GM12878 (cell line): ENCODE data around the gene LCN9. TPM values are rescaled to one million over a fixed set of nuclear protein-coding genes. Genes with fewer than 3 reads are reported as not detected.

Source experiments
- ATAC-seq: fragments of 200-7000 bp; cut with Tn5 transposase; 3 replicates; pipeline ENCODE4 v1.9.1; 2020; ENCODE audit warnings: mild to moderate bottlenecking, moderate library complexity
- BruUV-seq: library from RNA; stranded (reverse); fragments of 400-500 nt; replicated peaks from 2 replicates; lab custom pipeline; 2021; lab: Mats Ljungman, UMichigan
- CTCF ChIA-PET: fragments of 300-600 bp; sonication (Branson Sonifier 250); formaldehyde crosslinking; extraction: SDS; loops from one replicate; lab custom pipeline; 2021; ENCODE audit warnings: inconsistent platforms; lab: Yijun Ruan, JAX
- POLR2A ChIA-PET: fragments of 350-600 bp; formaldehyde crosslinking; extraction: SDS; loops from one replicate; lab custom pipeline; 2021; ENCODE audit warnings: inconsistent platforms; lab: Charles Lee
- RAD21 ChIA-PET: fragments of 300-600 bp; sonication (Branson Sonifier 250); formaldehyde crosslinking; loops from one replicate; lab custom pipeline; 2023; ENCODE audit warnings: antibody characterized with exemption; ENCODE audit not compliant: unreplicated experiment; lab: Charles Lee
- SMC1A ChIA-PET: fragments of 300-600 bp; sonication (Branson Sonifier 250); formaldehyde crosslinking; loops from one replicate; lab custom pipeline; 2023; ENCODE audit not compliant: unreplicated experiment, uncharacterized antibody; lab: Charles Lee
- DNase-seq: peaks from one replicate; pipeline ENCODE4 v3.0.0-alpha.2; 2011; ENCODE audit warnings: low read depth, low spot score
- FAIRE-seq: peaks from 3 replicates; lab custom pipeline; 2011; peaks lifted over from hg19 to GRCh38; lab: Jason Lieb, UNC
- H2AFZ ChIP-seq: 2 replicates; pipeline ENCODE4 v1.6.0; 2011; ENCODE audit warnings: low read depth, low read length, control low read depth; ENCODE audit not compliant: control insufficient read depth
- H3K27ac ChIP-seq: 2 replicates; pipeline ENCODE4 v1.5.1; 2011; ENCODE audit warnings: control low read depth; ENCODE audit not compliant: control insufficient read depth, insufficient read depth
- H3K27me3 ChIP-seq, 2 experiments: replicated peaks in 1 of 2; 2 replicates each; pipeline versions ENCODE4 v1.6.0 to v1.6.1; 2011; ENCODE audit warnings: low read length in 1 of 2; ENCODE audit not compliant: control insufficient read depth in 2 of 2, insufficient read depth in 2 of 2
- H3K36me3 ChIP-seq, 2 experiments: 2 replicates each; pipeline ENCODE4 v1.5.1; 2011; ENCODE audit warnings: low read length in 1 of 2; ENCODE audit not compliant: control insufficient read depth in 2 of 2, insufficient read depth in 2 of 2
- H3K4me1 ChIP-seq: 2 replicates; pipeline ENCODE4 v1.6.1; 2011; ENCODE audit warnings: mild to moderate bottlenecking, low read length, moderate library complexity, mixed read lengths; ENCODE audit not compliant: control insufficient read depth, insufficient read depth
- H3K4me2 ChIP-seq: 2 replicates; pipeline ENCODE4 v1.6.0; 2011; ENCODE audit warnings: control low read depth; ENCODE audit not compliant: control insufficient read depth, insufficient read depth
- H3K4me3 ChIP-seq: fragments of 200-600 bp; sonication (generic); 2 replicates; pipeline ENCODE4 v1.5.1; 2016
- H3K79me2 ChIP-seq: 2 replicates; pipeline ENCODE4 v1.6.0; 2011; ENCODE audit warnings: low read length; ENCODE audit not compliant: control insufficient read depth, insufficient read depth
- H3K9ac ChIP-seq: 2 replicates; pipeline ENCODE4 v1.8.0; 2011; ENCODE audit warnings: low read length, control low read depth, mixed read lengths; ENCODE audit not compliant: control insufficient read depth, insufficient read depth
- H3K9me3 ChIP-seq: replicated peaks from 3 replicates; pipeline ENCODE4 v1.5.1; 2011; ENCODE audit warnings: mild to moderate bottlenecking, low read length; ENCODE audit not compliant: control insufficient read depth, insufficient read depth
- H4K20me1 ChIP-seq: 2 replicates; pipeline ENCODE4 v1.6.0; 2011; ENCODE audit not compliant: control insufficient read depth, insufficient read depth
- ATF2 ChIP-seq: IDR thresholded peaks from 2 replicates; pipeline ENCODE4 v1.6.1; 2012; ENCODE audit warnings: low read length, inconsistent platforms
- CBX3 ChIP-seq: fragments of 200-600 bp; sonication (generic); IDR thresholded peaks from 2 replicates; pipeline ENCODE4 v1.6.1; 2016; ENCODE audit warnings: low read depth, borderline replicate concordance
- CEBPB ChIP-seq, 2 experiments: fragments of 150-350 bp in 1 of 2; IDR thresholded peaks; 2 replicates each; pipeline ENCODE4 v1.6.1; 2012 to 2014; ENCODE audit warnings: low read depth in 2 of 2, low read length in 2 of 2, borderline replicate concordance in 1 of 2, inconsistent platforms in 1 of 2
- CREM ChIP-seq: IDR thresholded peaks from 2 replicates; pipeline ENCODE4 v1.6.1; 2014; ENCODE audit warnings: antibody characterized with exemption, low read depth
- ESRRA ChIP-seq: IDR thresholded peaks from 2 replicates; pipeline ENCODE4 v1.6.1; 2012; ENCODE audit warnings: mild to moderate bottlenecking, low read length, improper control_type of control experiment
- HSF1 ChIP-seq: fragments of 150-350 bp; IDR thresholded peaks from 2 replicates; pipeline ENCODE4 v1.6.1; 2014; ENCODE audit warnings: mild to moderate bottlenecking, low read depth, low read length
- JUNB ChIP-seq: IDR thresholded peaks from 2 replicates; pipeline ENCODE4 v1.6.1; 2016; ENCODE audit warnings: antibody characterized with exemption, mild to moderate bottlenecking
- KDM1A ChIP-seq: fragments of 200-600 bp; sonication (generic); IDR thresholded peaks from 2 replicates; pipeline ENCODE4 v1.6.1; 2016; ENCODE audit warnings: borderline replicate concordance
- KLF5 ChIP-seq: fragments of 450-650 bp; IDR thresholded peaks from 2 replicates; pipeline ENCODE4 v1.6.1; 2014; ENCODE audit warnings: mild to moderate bottlenecking; ENCODE audit not compliant: partially characterized antibody
- MLLT1 ChIP-seq: fragments of 450-650 bp; IDR thresholded peaks from 2 replicates; pipeline ENCODE4 v1.6.1; 2016; ENCODE audit warnings: mild to moderate bottlenecking
- MTA3 ChIP-seq: IDR thresholded peaks from 2 replicates; pipeline ENCODE4 v1.6.1; 2012; ENCODE audit warnings: low read length, inconsistent platforms, borderline replicate concordance
- MYC ChIP-seq: IDR thresholded peaks from 2 replicates; pipeline ENCODE4 v1.6.1; 2011; ENCODE audit warnings: mild to moderate bottlenecking, low read length, moderate library complexity, inconsistent platforms; ENCODE audit not compliant: insufficient read depth, insufficient replicate concordance, insufficient read length, severe bottlenecking
- NR2C1 ChIP-seq: fragments of 450-650 bp; IDR thresholded peaks from 2 replicates; pipeline ENCODE4 v1.6.1; 2017; ENCODE audit warnings: antibody characterized with exemption, mild to moderate bottlenecking, moderate library complexity
- PML ChIP-seq: IDR thresholded peaks from 2 replicates; pipeline ENCODE4 v1.6.1; 2012; ENCODE audit warnings: low read length, inconsistent platforms
- POLR2A ChIP-seq: IDR thresholded peaks from 2 replicates; pipeline ENCODE4 v1.6.1; 2011; ENCODE audit warnings: low read depth, mild to moderate bottlenecking, low read length
- POLR2AphosphoS5 ChIP-seq: IDR thresholded peaks from 2 replicates; pipeline ENCODE4 v1.6.1; 2011; ENCODE audit warnings: mild to moderate bottlenecking, low read length, inconsistent platforms
- RBBP5 ChIP-seq: fragments of 200-600 bp; sonication (generic); conservative IDR thresholded peaks from 2 replicates; pipeline ENCODE4 v1.6.1; 2016
- RFX5 ChIP-seq: IDR thresholded peaks from 2 replicates; pipeline ENCODE4 v1.6.1; 2011; ENCODE audit warnings: low read depth, low read length, improper control_type of control experiment
- STAT3 ChIP-seq: IDR thresholded peaks from 2 replicates; pipeline ENCODE4 v1.6.1; 2011; ENCODE audit warnings: low read depth, low read length, improper control_type of control experiment
- SUPT20H ChIP-seq: IDR thresholded peaks from 2 replicates; pipeline ENCODE4 v1.6.1; 2011; ENCODE audit warnings: low read depth, mild to moderate bottlenecking, low read length, moderate library complexity, borderline replicate concordance; ENCODE audit not compliant: control insufficient read depth
- TAF1 ChIP-seq: IDR thresholded peaks from 2 replicates; pipeline ENCODE4 v1.6.1; 2011; ENCODE audit warnings: mild to moderate bottlenecking, low read depth, low read length, borderline replicate concordance
- WRNIP1 ChIP-seq: IDR thresholded peaks from 2 replicates; pipeline ENCODE4 v1.6.1; 2011; ENCODE audit warnings: low read depth, low read length, improper control_type of control experiment, borderline replicate concordance
- YY1 ChIP-seq: IDR thresholded peaks from 2 replicates; pipeline ENCODE4 v1.6.1; 2011; ENCODE audit warnings: low read depth, mild to moderate bottlenecking, low read length
- ZNF207 ChIP-seq: fragments of 450-650 bp; IDR thresholded peaks from 2 replicates; pipeline ENCODE4 v1.6.1; 2014; ENCODE audit warnings: antibody characterized with exemption, mild to moderate bottlenecking, borderline replicate concordance
- ZNF24 ChIP-seq: fragments of 450-650 bp; IDR thresholded peaks from 2 replicates; pipeline ENCODE4 v1.6.1; 2017; ENCODE audit warnings: antibody characterized with exemption, mild to moderate bottlenecking
- WGBS: methylation state at CpG from one replicate; pipeline ENCODE4 v1.1.6; 2016; ENCODE audit warnings: low lambda C conversion rate; ENCODE audit not compliant: insufficient replicate concordance, insufficient coverage; ENCODE audit errors: missing lambda C conversion rate; 5-methylcytosine and 5-hydroxymethylcytosine counted together
- in situ Hi-C: fragments of 300-500 bp; cut with MboI; formaldehyde crosslinking; loops from 9 replicates; pipeline ENCODE4 v1.14.3; 2018; ENCODE audit warnings: mixed read lengths
- intact Hi-C: fragments of 100-400 bp; cut with micrococcal nuclease; formaldehyde crosslinking; loops from one replicate; pipeline ENCODE4 v1.14.2; 2022; ENCODE audit not compliant: unreplicated experiment
- polyA plus RNA-seq, 11 experiments: library from polyadenylated mRNA; depleted of rRNA in 4 of 11; unstranded in 6 of 11; stranded (reverse) in 5 of 11; fragments of >200 nt; fragmentation: Nextera tagmentation in 4 of 11; fragmentation: Illumina TruSeq in 1 of 11; extraction: Ambion mirVana in 4 of 11; extraction: Trizol in 1 of 11; gene quantifications; 1 replicate in 1 of 11; 2 replicates in 10 of 11; pipeline versions ENCODE4 v1.2.1 to v1.2.3, GENCODE V29; 2011 to 2016; ENCODE audit warnings: inconsistent platforms in 2 of 11, missing spikeins in 2 of 11, low read depth in 1 of 11
- total RNA-seq, 4 experiments: library from RNA; depleted of rRNA in 3 of 4; stranded (reverse); fragments of >200 nt in 3 of 4; fragmentation: Illumina TruSeq in 1 of 4; extraction: Trizol in 1 of 4; gene quantifications; 2 replicates each; pipeline versions ENCODE4 v1.2.1 to v1.2.3, GENCODE V29; 2013 to 2021

The LCN9 gene
- total and polyA plus RNA-seq, 10 of the 15 experiments (the other 5 are each of a cell fraction or from before 2014, with no cell fraction given), result not detected

GRCh38 chr9:135695036-135695435, 31.9 kb downstream of the LCN9 start:
- H3K9ac ChIP-seq, result no peak overlapping the region

GRCh38 chr9:135695642-135696041, 32.5 kb downstream of the LCN9 start:
- FAIRE-seq (no peak), DNase-seq (no peak), ATAC-seq (no peak)
- Histone ChIP-seq H3K4me1 (no peaks in the 10 kb centered on the region), H3K27me3 (no peaks in the 10 kb centered on the region; a peak in 2 of 4 replicates), H2AFZ (no peak overlapping the region), H4K20me1 (no peaks in the 10 kb centered on the region), H3K79me2 (no peaks in the 10 kb centered on the region), H3K9ac (no peak overlapping the region), H3K36me3 (no peaks in the 10 kb centered on the region), H3K9me3 (no peaks in the 10 kb centered on the region), H3K4me2 (no peak overlapping the region), H3K27ac (no peak overlapping the region), H3K4me3 (no peak overlapping the region)
- ChIA-PET SMC1A (no interaction called here), CTCF (no interaction called here), RAD21 (no interaction called here), POLR2A (no interaction called here)
- 36% methylated on average over 12 of the region's 12 CpGs for WGBS
- no TSS peak for BruUV-seq
- in situ Hi-C loops (no loop called here), intact Hi-C loops (no loop called here)
- TF ChIP-seq YY1 (no peak), STAT3 (no peak), PML (no peak), HSF1 (no peak), NR2C1 (no peak), MLLT1 (no peak), MTA3 (no peak), RBBP5 (no peak), ATF2 (no peak), ESRRA (no peak), POLR2A (no peak)

More at GRCh38 chr9:135695036-135695435, 31.9 kb downstream of the LCN9 start:
- CTCF ChIA-PET, result no interaction called here
- Histone ChIP-seq H3K27ac (no peak overlapping the region), H4K20me1 (no peaks in the 10 kb centered on the region), H3K79me2 (no peaks in the 10 kb centered on the region), H3K27me3 (no peaks in the 10 kb centered on the region; a peak in 2 of 4 replicates), H3K36me3 (no peaks in the 10 kb centered on the region)
- RAD21 ChIA-PET, result no interaction called here
- ATAC-seq, result no peak
- DNase-seq, result no peak
- SMC1A ChIA-PET, result no interaction called here
- TF ChIP-seq JUNB (no peak), CBX3 (no peak), MYC (no peak), TAF1 (no peak), POLR2AphosphoS5 (no peak), KLF5 (no peak), KDM1A (no peak), SUPT20H (no peak), WRNIP1 (no peak), CEBPB (IDR thresholded peaks at IDR 0.05; ENCODE audit: borderline replicate concordance in 1 of 2, low read depth in 2 of 2, low read length in 2 of 2) (no peak), RFX5 (no peak), ZNF207 (no peak), ZNF24 (no peak), CREM (no peak)
- TF ChIP-seq, all 136 proteins: peak for 0
- FAIRE-seq, result no peak
- in situ Hi-C loops (no loop called here), intact Hi-C loops (no loop called here)
- no TSS peak for BruUV-seq
- Histone ChIP-seq H3K4me3 (no peak overlapping the region), H3K4me2 (no peak overlapping the region), H3K4me1 (no peaks in the 10 kb centered on the region), H2AFZ (no peak overlapping the region), H3K9me3 (no peaks in the 10 kb centered on the region)
- 23% methylated on average over 16 of the region's 16 CpGs for WGBS
- POLR2A ChIA-PET, result no interaction called here
